ENCODE measurements around the gene TSEN54. TPM values are rescaled to one million over a fixed set of nuclear protein-coding genes. Genes with fewer than 3 reads are reported as not detected.

Gene TSEN54
- total RNA-seq, 2 experiments from 2014 or later, result 21.4 to 22.0 TPM

DNA sequence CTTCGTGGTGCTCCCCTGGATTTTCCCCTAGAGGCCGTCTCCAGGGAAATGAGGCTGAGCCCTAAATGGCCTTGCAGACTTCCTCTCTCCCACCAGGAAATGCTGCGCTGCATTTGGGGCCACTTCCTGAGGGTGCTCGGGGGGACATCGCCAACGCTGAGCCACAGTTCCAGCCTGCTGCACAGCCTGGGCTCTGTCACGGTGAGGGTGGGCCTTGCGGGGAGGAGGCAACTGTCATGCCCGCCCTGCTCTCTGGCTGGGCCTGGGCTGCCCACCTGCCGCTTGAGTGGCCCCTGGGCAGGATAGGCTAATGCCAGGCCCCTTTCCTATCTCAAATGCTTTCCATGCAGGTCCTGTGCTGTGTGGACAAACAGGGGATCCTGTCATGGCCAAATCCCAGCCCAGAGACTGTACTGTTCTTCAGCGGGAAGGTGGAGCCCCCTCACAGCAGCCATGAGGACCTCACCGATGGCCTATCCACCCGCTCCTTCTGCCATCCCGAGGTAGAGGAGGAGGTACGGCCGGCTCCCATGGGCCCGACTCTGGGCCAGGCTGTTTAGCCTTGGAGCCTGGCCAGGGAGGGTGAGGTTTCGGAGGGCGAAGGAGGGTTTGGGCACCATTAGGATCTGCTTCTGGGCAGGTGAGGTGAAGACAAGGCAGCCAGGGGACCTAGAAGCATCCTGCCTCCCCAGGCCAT is 25.2 kb upstream of the TSEN54 start:
- DNase-seq, result no peak
- peaks cover 7% of the 10 kb centered on the region for H3K36me3 Mint-ChIP-seq (ENCODE audit: low read depth)
- no peaks in the 10 kb centered on the region for H3K9me3 Mint-ChIP-seq
- H3K27ac Mint-ChIP-seq, result no peak overlapping the region
- no peaks in the 10 kb centered on the region for H3K27me3 Mint-ChIP-seq (ENCODE audit: low read depth)
- no peak overlapping the region for H3K4me3 Mint-ChIP-seq
- peaks cover 27% of the 10 kb centered on the region for H3K4me1 Mint-ChIP-seq (ENCODE audit: low read depth)
- intact Hi-C loops (cut with micrococcal nuclease), result no loop called here
- CTCF ChIA-PET, result no interaction called here

DNA sequence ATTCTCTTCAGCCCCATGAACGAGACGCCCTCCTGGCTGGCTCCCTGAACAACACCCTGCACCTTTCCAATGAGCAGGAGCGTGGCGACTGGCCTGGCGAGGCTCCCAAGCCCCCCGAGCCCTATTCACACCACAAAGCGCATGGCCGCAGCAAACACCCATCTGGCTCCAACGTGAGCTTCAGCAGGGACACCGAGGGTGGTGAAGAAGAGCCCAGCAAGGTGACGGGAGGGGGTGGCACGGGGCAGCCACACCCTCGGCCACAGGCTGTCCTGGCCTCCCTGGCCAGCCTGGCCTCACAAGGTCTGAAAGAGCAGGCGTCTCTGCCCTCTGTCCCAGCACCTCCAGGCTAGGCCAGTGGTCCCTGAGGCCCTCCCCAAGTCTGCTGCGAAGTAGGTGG is 24.6 kb upstream of the TSEN54 start:
- DNase-seq, result no peak
- H3K4me1 Mint-ChIP-seq (ENCODE audit: low read depth), result peaks cover 21% of the 10 kb centered on the region
- H3K4me3 Mint-ChIP-seq, result no peak overlapping the region
- CTCF ChIA-PET, result no interaction called here
- H3K27me3 Mint-ChIP-seq (ENCODE audit: low read depth), result no peaks in the 10 kb centered on the region
- no peaks in the 10 kb centered on the region for H3K9me3 Mint-ChIP-seq
- intact Hi-C loops (cut with micrococcal nuclease), result no loop called here
- H3K27ac Mint-ChIP-seq, result no peak overlapping the region
- H3K36me3 Mint-ChIP-seq (ENCODE audit: low read depth), result peaks cover 3% of the 10 kb centered on the region

DNA sequence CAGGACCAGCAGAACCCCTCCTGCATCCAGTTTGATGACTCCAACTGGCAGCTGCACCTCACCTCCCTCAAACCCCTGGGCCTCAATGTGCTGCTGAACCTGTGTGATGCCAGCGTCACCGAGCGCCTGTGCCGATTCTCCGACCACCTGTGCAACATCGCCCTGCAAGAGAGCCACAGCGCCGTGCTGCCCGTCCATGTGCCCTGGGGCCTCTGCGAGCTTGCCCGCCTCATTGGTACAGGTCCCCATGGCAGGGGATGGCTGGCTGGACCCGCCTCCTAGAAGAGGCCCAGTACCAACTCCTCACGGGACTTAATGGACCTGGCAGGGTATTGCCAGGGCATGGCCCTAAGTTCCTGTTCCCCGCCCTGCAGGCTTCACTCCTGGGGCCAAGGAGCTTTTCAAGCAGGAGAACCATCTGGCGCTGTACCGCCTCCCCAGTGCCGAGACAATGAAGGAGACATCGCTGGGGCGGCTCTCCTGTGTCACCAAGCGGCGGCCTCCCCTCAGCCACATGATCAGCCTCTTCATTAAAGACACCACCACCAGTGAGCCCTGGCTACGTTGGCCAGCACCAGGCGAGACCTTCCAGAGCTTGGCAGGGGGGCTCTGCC is 23.7 kb upstream of the TSEN54 start:
- intact Hi-C loops (cut with micrococcal nuclease), result no loop called here
- H3K27me3 Mint-ChIP-seq (ENCODE audit: low read depth), result no peaks in the 10 kb centered on the region
- peaks cover 14% of the 10 kb centered on the region for H3K4me1 Mint-ChIP-seq (ENCODE audit: low read depth)
- H3K4me3 Mint-ChIP-seq, result no peak overlapping the region
- no peak for DNase-seq
- H3K9me3 Mint-ChIP-seq, result no peaks in the 10 kb centered on the region
- CTCF ChIA-PET, result no interaction called here
- H3K36me3 Mint-ChIP-seq (ENCODE audit: low read depth), result peaks cover 1% of the 10 kb centered on the region
- H3K27ac Mint-ChIP-seq, result no peak overlapping the region

DNA sequence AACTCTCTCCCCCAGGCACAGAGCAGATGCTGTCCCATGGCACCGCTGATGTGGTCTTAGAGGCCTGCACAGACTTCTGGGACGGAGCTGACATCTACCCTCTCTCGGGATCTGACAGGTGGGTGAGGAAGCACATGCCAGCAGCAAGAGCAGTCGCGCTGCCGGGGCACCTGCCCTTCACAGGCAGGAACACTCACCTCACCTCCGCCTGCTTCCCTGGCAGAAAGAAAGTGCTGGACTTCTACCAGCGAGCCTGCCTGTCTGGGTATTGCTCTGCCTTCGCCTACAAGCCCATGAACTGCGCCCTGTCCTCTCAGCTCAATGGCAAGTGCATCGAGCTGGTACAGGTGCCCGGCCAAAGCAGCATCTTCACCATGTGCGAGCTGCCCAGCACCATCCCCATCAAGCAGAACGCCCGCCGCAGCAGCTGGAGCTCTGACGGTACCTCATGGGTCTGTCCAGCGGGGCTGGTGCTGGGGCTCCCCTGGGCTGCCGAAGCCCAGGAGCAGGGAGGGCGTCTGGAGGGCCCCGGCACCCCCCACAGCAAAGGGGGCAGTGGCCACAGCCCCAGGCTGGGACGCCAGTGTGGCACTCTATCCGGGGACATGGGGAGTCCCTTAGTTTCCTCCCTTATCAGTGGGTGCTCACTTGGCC is 22.7 kb upstream of the TSEN54 start:
- no peaks in the 10 kb centered on the region for H3K27me3 Mint-ChIP-seq (ENCODE audit: low read depth)
- H3K27ac Mint-ChIP-seq, result no peak overlapping the region
- no peak for DNase-seq
- peaks cover 1% of the 10 kb centered on the region for H3K36me3 Mint-ChIP-seq (ENCODE audit: low read depth)
- H3K4me3 Mint-ChIP-seq, result no peak overlapping the region
- no peaks in the 10 kb centered on the region for H3K9me3 Mint-ChIP-seq
- intact Hi-C loops (cut with micrococcal nuclease), result no loop called here
- H3K4me1 Mint-ChIP-seq (ENCODE audit: low read depth), result peaks cover 9% of the 10 kb centered on the region
- CTCF ChIA-PET, result interaction anchor here (0.5 kb wide), 1 partner anchor 112 kb away, joined by 3 read pairs; no protein-coding TSS in a partner anchor

- Mint-ChIP-seq H3K27me3 (ENCODE audit: low read depth) (no peaks in the 10 kb centered on the region), H3K9me3 (no peaks in the 10 kb centered on the region), H3K27ac (no peak overlapping the region), H3K4me3 (no peak overlapping the region), H3K36me3 (ENCODE audit: low read depth) (peaks cover 1% of the 10 kb centered on the region), H3K4me1 (ENCODE audit: low read depth) (peaks cover 7% of the 10 kb centered on the region)
- CTCF ChIA-PET, result interaction anchor here (0.5 kb wide), 1 partner anchor 113 kb away, joined by 3 read pairs; no protein-coding TSS in a partner anchor
- intact Hi-C loops (cut with micrococcal nuclease), result no loop called here
- no peak for DNase-seq
These were observed 21.9 kb upstream of the TSEN54 start for GRCh38 chr17:75494326-75494877.

DNA sequence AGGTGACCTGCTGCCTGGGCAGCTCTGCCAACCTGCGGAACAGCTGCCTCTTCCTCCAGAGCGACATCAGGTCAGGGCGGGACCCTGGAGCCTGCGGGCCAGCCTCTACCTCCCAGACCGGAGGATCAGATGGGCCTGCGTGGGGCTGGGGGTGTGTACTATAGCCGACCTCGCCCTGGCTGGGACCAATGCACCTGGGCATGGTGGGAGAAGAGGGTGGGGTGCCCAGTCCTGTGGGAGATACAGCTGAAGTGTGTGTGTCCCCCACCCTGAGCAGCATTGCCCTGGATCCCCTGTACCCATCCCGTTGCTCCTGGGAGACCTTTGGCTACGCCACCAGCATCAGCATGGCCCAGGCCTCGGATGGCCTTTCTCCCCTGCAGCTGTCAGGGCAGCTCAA is 20.3 kb upstream of the TSEN54 start:
- no peak overlapping the region for H3K27ac Mint-ChIP-seq
- H3K4me1 Mint-ChIP-seq (ENCODE audit: low read depth), result peaks cover 7% of the 10 kb centered on the region
- H3K9me3 Mint-ChIP-seq, result no peaks in the 10 kb centered on the region
- intact Hi-C loops (cut with micrococcal nuclease), result no loop called here
- no peaks in the 10 kb centered on the region for H3K27me3 Mint-ChIP-seq (ENCODE audit: low read depth)
- H3K36me3 Mint-ChIP-seq (ENCODE audit: low read depth), result peaks cover 1% of the 10 kb centered on the region
- DNase-seq, result no peak
- no peak overlapping the region for H3K4me3 Mint-ChIP-seq
- CTCF ChIA-PET, result no interaction called here

- intact Hi-C loops (cut with micrococcal nuclease), result no loop called here
- Mint-ChIP-seq H3K9me3 (no peaks in the 10 kb centered on the region), H3K27me3 (ENCODE audit: low read depth) (no peaks in the 10 kb centered on the region), H3K4me3 (no peak overlapping the region), H3K36me3 (ENCODE audit: low read depth) (peaks cover 1% of the 10 kb centered on the region), H3K27ac (no peak overlapping the region), H3K4me1 (ENCODE audit: low read depth) (peaks cover 7% of the 10 kb centered on the region)
- DNase-seq, result no peak
- CTCF ChIA-PET, result interaction anchor here (0.6 kb wide), 1 partner anchor 148 kb away, joined by 3 read pairs; no protein-coding TSS in a partner anchor
These were observed 18.1 kb upstream of the TSEN54 start for GRCh38 chr17:75498039-75498725.

GRCh38 chr17:75498726-75499213 is 17.6 kb upstream of the TSEN54 start:
- intact Hi-C loops (cut with micrococcal nuclease), result no loop called here
- H3K27ac Mint-ChIP-seq, result no peak overlapping the region
- no peaks in the 10 kb centered on the region for H3K27me3 Mint-ChIP-seq (ENCODE audit: low read depth)
- H3K4me1 Mint-ChIP-seq (ENCODE audit: low read depth), result peaks cover 7% of the 10 kb centered on the region
- no peak for DNase-seq
- peaks cover 1% of the 10 kb centered on the region for H3K36me3 Mint-ChIP-seq (ENCODE audit: low read depth)
- CTCF ChIA-PET, result interaction anchor here (0.6 kb wide), 1 partner anchor 148 kb away, joined by 3 read pairs; no protein-coding TSS in a partner anchor
- no peaks in the 10 kb centered on the region for H3K9me3 Mint-ChIP-seq
- H3K4me3 Mint-ChIP-seq, result no peak overlapping the region

DNA sequence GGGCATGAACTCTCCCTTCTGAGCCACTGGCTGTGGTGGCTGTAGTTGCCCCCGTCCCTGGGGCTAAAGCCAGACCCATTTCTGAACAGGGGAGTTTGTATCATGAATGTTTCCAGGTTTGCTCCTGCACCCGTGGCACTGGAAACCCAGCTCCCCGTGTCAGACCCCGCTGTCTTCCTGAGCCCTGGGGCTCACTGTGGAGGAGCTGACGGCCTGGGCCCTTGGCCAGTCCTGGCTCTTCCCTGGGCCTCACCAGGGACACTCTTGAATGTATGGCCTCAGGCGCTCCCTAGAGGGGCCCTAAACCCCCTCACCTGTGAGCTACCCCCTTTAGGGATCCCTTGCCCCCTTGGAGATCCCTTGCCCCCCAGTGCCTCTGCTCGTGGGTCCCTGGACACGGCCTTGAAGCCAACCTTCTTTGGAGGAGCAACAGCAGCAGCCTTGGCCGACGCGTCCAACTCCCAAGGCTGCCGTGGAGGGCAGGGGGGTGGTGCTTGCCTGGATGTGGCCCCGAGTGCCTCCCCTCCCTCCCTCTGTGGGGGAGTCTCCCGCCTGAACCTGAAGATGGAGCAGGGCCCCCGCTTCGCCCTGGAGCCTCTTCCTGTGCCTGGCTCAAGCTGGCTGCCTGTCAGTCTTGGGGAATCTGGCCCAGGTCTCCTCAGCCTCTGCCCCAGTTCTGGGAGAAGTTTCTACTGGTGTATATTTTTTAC is 16.9 kb upstream of the TSEN54 start:
- CTCF ChIA-PET, result no interaction called here
- Mint-ChIP-seq H3K4me1 (ENCODE audit: low read depth) (peaks cover 7% of the 10 kb centered on the region), H3K27me3 (ENCODE audit: low read depth) (no peaks in the 10 kb centered on the region), H3K9me3 (no peaks in the 10 kb centered on the region), H3K4me3 (no peak overlapping the region), H3K36me3 (ENCODE audit: low read depth) (no peaks in the 10 kb centered on the region), H3K27ac (no peak overlapping the region)
- DNase-seq, result no peak
- intact Hi-C loops (cut with micrococcal nuclease), result no loop called here

GRCh38 chr17:75500419-75501216 is 15.7 kb upstream of the TSEN54 start:
- CTCF ChIA-PET, result no interaction called here

GRCh38 chr17:75501378-75502071 is 14.8 kb upstream of the TSEN54 start:
- CTCF ChIA-PET, result interaction anchor here (1.2 kb wide), 1 partner anchor 15 kb away, joined by 4 read pairs; the partner anchor contains the start of gene TSEN54
- Mint-ChIP-seq H3K4me1 (ENCODE audit: low read depth) (peaks cover 7% of the 10 kb centered on the region), H3K9me3 (no peaks in the 10 kb centered on the region), H3K36me3 (ENCODE audit: low read depth) (no peaks in the 10 kb centered on the region), H3K27me3 (ENCODE audit: low read depth) (no peaks in the 10 kb centered on the region), H3K27ac (no peak overlapping the region), H3K4me3 (no peak overlapping the region)
- intact Hi-C loops (cut with micrococcal nuclease), result no loop called here
- DNase-seq, result no peak

More at GRCh38 chr17:75500419-75501216, 15.7 kb upstream of the TSEN54 start:
- H3K4me3 Mint-ChIP-seq, result no peak overlapping the region
- no peaks in the 10 kb centered on the region for H3K27me3 Mint-ChIP-seq (ENCODE audit: low read depth)
- peaks cover 7% of the 10 kb centered on the region for H3K4me1 Mint-ChIP-seq (ENCODE audit: low read depth)
- intact Hi-C loops (cut with micrococcal nuclease), result no loop called here
- no peak overlapping the region for H3K27ac Mint-ChIP-seq
- no peaks in the 10 kb centered on the region for H3K36me3 Mint-ChIP-seq (ENCODE audit: low read depth)
- no peaks in the 10 kb centered on the region for H3K9me3 Mint-ChIP-seq
- no peak for DNase-seq

All from activated naive CD4-positive, alpha-beta T cell treated with anti-CD3 and anti-CD28 coated beads for 36 hours (primary cell).